ENCODE data around the gene PARD6G.

Gene PARD6G

DNA sequence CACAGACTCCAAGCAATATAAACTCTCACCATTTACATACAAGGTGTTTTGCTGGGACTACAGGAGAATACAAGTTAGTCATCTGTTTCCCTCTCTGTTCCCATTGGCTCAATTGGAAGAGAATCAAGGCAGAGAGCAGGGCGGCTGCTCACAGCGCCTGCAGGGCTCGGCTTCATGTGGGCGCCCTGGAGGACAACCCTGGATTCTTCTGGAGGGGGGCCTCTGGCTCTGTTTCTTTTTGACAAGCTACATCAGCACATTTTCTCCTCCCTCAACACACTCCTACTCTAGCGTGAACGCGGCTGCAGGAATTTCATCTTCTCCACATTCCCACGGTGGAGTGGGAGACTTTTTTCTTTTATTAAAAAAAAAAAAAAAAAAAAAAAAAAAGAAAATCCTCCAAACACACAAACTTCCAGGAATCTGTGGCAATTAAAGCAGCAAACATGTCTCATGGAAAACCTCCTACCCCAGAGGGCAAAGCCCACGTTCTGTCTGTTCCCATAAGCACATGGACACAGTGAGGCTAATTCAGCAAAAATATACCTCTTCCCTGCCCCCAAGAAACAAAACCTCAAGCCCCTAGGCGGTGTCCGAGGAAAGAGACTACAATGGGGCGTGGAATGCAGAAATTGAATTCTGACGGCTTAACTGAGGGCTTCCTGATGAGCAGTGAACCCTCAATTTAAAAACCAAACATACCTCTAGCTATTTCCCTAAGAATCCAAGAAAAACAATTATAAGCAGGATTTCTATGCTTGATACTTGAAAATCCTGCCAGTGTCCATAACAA lies 50.6 kb downstream of the PARD6G start:
- no peak overlapping the region for H3K4me3 ChIP-seq (ENCODE audit: low read depth, low read length)
- no peaks in the 10 kb centered on the region for H3K27me3 ChIP-seq (replicated peaks)
- TF ChIP-seq, protein P1, sequence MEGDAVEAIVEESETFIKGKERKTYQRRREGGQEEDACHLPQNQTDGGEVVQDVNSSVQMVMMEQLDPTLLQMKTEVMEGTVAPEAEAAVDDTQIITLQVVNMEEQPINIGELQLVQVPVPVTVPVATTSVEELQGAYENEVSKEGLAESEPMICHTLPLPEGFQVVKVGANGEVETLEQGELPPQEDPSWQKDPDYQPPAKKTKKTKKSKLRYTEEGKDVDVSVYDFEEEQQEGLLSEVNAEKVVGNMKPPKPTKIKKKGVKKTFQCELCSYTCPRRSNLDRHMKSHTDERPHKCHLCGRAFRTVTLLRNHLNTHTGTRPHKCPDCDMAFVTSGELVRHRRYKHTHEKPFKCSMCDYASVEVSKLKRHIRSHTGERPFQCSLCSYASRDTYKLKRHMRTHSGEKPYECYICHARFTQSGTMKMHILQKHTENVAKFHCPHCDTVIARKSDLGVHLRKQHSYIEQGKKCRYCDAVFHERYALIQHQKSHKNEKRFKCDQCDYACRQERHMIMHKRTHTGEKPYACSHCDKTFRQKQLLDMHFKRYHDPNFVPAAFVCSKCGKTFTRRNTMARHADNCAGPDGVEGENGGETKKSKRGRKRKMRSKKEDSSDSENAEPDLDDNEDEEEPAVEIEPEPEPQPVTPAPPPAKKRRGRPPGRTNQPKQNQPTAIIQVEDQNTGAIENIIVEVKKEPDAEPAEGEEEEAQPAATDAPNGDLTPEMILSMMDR (IDR thresholded peaks at IDR 0.05; ENCODE audit: low read depth, low read length, missing control alignments), result no peak
- in situ Hi-C loops (cut with HindIII; ENCODE audit: low pct_ligation_motif_present, low sequenced_read_pairs), result no loop called here
- no peak overlapping the region for H3K27ac ChIP-seq
- H3K36me3 ChIP-seq (replicated peaks), result no peaks in the 10 kb centered on the region
- DNase-seq, result peak; percentile 51

DNA sequence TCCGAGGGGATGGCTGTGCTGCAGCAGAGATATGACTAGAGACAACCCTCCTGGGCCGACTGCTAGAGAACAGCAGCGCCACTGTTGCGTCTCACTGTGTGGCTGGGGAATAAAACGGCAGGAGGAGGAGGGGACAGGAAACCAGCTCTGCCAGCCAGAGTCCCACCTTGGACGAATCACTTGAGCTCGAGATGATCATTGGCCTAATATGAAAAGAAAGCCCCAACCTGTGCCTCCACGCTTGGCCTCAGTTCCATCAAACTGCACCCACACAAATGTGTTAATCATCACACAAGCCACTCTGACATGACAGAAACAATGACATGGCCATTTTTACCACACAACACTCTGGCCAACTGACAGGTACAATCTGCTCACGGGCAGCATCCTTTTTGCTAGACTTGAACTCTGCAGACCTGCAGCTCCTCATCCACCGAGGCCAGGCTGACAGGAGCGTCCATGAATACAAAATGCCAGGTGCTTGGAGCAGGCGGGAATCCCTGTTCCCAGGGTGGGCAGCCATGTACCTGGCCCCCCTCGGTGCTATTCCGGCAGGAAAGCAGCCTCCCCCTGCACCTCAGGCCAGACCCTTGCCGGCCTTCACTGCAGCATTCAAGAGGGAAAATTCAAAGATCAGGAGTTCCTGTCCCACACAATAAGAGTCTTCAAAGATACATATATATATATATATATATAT lies 52.3 kb downstream of the PARD6G start:
- DNase-seq, result no peak
- TF ChIP-seq, protein P1 (IDR thresholded peaks at IDR 0.05; ENCODE audit: low read depth, low read length, missing control alignments), result no peak

DNA sequence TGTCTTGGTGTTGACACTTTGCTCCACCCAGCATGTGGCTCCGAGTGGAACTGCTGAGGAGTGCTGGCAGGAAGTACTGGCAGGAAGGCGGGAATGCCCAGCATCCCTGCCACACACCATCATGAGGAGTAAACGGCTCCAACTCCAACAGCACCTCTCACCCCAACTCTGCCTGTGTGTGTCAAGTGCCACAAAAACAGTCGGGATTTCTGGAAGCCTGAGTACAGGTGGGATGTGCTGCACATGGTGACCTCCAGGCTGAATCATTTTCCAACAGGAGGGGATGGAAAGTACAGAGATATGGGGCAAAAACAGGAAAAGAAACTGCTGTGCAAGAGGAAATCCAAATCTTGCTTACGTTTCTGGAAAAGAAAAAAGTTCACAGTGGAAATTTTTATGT lies 53.6 kb downstream of the PARD6G start:
- TF ChIP-seq, protein P1 (IDR thresholded peaks at IDR 0.05; ENCODE audit: low read depth, low read length, missing control alignments), result no peak
- no peak for DNase-seq
- no peak overlapping the region for H3K4me3 ChIP-seq (ENCODE audit: low read depth, low read length)
- H3K27me3 ChIP-seq (replicated peaks), result no peaks in the 10 kb centered on the region
- no peaks in the 10 kb centered on the region for H3K36me3 ChIP-seq (replicated peaks)
- in situ Hi-C loops (cut with HindIII; ENCODE audit: low pct_ligation_motif_present, low sequenced_read_pairs), result no loop called here
- H3K27ac ChIP-seq, result no peak overlapping the region

More for the DNA sequence above, 52.3 kb downstream of the PARD6G start:
- Histone ChIP-seq H3K27ac (no peak overlapping the region), H3K27me3 (replicated peaks) (no peaks in the 10 kb centered on the region), H3K4me3 (ENCODE audit: low read depth, low read length) (no peak overlapping the region), H3K36me3 (replicated peaks) (no peaks in the 10 kb centered on the region)
- in situ Hi-C loops (cut with HindIII; ENCODE audit: low pct_ligation_motif_present, low sequenced_read_pairs), result no loop called here

DNA sequence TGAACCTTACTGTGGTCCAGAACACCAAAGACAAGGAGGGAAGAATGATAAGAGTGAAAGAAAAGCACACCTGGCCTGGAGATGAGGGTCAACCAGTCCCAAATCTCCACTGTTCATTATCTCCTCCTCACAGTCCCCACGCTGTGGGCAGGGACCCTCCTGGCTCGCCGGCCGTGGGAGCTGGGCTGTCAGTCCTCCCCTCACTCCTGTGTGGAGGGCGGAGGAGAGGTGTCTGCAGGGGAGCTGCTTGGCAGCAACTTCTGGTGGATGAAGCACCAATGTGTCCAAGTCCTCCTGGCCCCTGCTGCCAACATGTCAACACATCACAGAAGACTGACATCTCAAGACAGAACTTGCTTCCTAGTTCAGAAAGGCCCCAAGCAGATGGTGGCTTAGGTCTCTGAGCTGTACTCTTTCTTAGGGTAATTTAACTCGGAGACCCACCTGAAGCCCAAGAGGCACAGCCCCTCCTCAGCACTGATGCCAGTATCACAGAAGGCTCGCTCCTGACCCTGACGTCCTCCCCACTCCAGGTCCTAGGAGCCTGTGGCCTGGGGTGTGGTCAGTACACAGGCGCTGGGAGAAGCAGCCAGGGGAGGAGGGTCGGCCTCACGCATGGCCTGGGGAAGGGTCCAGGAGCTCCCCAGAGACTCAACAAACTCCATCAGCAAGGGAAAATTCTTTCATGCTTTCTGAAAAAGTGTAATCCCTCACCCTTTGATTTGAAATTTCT lies 54.5 kb downstream of the PARD6G start:
- TF ChIP-seq, protein P1 (IDR thresholded peaks at IDR 0.05; ENCODE audit: low read depth, low read length, missing control alignments), result no peak
- Histone ChIP-seq H3K36me3 (replicated peaks) (no peaks in the 10 kb centered on the region), H3K4me3 (ENCODE audit: low read depth, low read length) (no peak overlapping the region), H3K27ac (no peak overlapping the region), H3K27me3 (replicated peaks) (no peaks in the 10 kb centered on the region)
- in situ Hi-C loops (cut with HindIII; ENCODE audit: low pct_ligation_motif_present, low sequenced_read_pairs), result no loop called here
- no peak for DNase-seq

DNA sequence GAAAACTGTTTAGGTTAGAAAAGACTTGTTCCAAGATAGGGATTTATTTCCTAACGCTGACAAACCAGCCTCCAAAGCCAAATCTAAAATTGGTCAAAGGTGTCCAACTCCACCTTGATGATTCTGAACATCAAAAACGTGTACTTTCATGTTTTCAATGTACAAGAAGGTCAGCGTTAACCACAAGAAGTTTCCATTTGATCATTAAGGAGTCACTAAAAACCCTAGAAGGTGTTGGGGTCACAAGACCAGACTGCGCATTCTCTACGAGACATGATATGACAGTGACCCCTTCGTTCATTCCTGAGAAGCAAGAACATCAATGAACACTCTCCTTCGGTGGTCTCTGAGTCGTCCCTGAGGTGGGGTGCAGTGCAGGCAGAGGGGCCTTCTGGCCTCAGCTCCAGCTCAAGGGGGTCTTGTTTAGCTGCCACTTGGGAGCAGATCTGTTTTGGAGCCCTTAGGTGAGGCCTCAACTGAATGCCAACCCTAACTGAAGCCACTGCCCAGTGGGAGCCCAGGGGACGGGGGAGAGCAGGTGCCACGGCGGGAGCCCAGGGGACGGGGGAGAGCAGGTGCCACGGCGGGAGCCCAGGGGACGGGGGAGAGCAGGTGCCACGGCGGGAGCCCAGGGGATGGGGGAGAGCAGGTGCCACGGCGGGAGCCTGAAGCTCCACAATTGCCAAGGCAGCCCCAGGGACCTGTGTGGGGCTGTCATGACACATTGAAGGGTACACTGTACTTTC lies 55.2 kb downstream of the PARD6G start:
- in situ Hi-C loops (cut with HindIII; ENCODE audit: low pct_ligation_motif_present, low sequenced_read_pairs), result no loop called here
- Histone ChIP-seq H3K27ac (no peak overlapping the region), H3K36me3 (replicated peaks) (no peaks in the 10 kb centered on the region), H3K4me3 (ENCODE audit: low read depth, low read length) (no peak overlapping the region), H3K27me3 (replicated peaks) (no peaks in the 10 kb centered on the region)
- TF ChIP-seq, protein P1 (IDR thresholded peaks at IDR 0.05; ENCODE audit: low read depth, low read length, missing control alignments), result no peak
- DNase-seq, result no peak

Data from brain microvascular endothelial cell (primary cell).